Measurements from ENCODE around the gene PHF21A. TPM values are rescaled to one million over a fixed set of nuclear protein-coding genes. Genes with fewer than 3 reads are reported as not detected.

The PHF21A gene
- total RNA-seq = 25.6 TPM

DNA sequence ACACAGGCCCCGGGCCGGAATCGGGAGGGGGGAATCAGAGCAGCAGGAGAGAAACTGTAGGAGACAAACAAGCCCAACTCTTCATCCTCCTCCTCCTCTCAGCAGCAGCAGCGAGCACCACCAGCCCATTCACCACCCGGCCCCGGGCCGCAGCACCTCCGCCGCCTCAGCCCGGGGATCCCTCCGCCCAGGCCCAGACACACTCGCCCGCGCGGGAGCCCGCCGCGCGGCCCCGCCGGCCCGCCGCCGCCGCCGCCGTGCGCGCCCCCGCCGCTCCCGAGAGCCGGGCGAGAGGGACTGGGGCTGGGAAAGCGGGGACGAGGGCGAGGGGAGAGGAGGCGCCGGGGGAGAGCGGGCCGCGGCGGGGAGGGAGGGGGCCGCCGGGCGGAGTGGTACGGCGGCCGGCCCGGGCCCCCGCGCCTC is at the start of gene PHF21A:
Gene PHF21A (minus strand): TSS at position 154 of the 423 bp plus-strand sequence. CDS start 37,235 bp downstream, outside the sequence.

DNA sequence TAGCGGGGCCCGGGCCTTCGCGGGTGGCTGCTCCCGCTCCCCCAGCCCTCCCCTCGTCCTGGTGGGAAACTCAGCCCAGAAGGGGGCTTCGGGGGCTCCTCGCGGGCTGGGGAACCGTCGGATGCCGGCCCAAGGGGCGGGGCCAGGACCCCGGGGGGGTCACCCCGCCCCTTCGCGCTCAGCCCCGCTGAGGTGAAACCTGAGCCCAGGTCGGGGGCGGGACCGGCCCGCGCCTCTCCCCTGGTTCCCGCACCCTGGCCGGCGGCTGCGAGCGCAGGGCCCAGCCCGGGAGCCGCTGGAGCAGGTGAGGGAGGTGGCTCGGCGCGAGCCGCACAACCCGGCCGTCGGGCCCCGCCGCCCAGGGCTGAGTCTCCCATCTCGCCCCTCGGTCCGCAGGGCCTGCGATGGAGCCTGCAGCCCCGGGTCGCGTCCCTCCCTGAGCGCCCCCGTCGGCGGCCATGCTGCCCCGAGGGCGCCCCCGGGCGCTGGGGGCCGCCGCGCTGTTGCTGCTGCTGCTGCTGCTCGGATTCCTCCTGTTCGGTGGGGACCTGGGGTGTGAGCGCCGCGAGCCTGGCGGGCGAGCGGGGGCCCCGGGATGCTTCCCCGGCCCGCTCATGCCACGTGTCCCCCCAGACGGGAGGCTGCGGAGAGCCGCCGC is 198.7 kb downstream of the PHF21A start, which contains the start of gene LARGE2:
Gene LARGE2 (plus strand): TSS at position 232 of the 658 bp plus-strand sequence. CDS start 227 bp downstream, at position 459.

GRCh38 chr11:45917623-45918330 is 203.5 kb downstream of the PHF21A start, which contains the start of gene PEX16:
TSS of gene PEX16 (minus strand) at chr11:45917877. CDS start at chr11:45917811, 66 bp downstream.

DNA sequence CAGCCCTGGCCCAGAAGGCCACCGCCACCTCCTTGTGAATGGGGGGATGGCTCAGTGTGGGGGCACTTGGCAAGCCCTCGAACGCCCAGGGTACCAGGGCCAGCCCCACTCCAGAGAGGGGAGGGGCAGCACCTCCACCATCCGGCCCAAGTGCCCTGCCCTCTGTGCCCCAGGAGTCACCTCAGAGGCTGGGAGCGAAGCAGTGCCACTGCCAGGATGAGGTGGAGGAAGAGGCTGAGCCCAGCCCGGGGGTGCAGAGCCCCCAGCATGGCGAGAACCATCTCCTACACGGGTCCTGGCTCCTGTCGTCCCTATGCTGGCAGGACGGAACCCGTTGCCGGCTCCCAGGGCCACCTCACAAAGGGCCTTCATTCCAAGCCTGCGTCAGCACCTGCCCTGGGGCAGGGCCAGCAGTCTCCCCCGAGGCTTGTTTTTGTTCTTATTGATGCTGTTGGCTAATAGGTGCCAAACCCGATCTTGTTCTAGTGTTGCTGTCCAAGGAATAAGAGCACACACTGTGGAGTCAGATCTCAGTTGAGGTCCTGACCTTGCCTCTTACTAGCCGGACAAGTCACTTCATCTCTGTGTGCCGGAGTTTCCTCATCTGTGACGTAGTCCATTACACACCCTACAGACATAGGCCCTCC is 214.2 kb downstream of the PHF21A start, which contains the start of gene FREY1:
Gene FREY1 (minus strand): TSS at position 307 of the 647 bp plus-strand sequence. CDS start 26 bp downstream, at position 281.

DNA sequence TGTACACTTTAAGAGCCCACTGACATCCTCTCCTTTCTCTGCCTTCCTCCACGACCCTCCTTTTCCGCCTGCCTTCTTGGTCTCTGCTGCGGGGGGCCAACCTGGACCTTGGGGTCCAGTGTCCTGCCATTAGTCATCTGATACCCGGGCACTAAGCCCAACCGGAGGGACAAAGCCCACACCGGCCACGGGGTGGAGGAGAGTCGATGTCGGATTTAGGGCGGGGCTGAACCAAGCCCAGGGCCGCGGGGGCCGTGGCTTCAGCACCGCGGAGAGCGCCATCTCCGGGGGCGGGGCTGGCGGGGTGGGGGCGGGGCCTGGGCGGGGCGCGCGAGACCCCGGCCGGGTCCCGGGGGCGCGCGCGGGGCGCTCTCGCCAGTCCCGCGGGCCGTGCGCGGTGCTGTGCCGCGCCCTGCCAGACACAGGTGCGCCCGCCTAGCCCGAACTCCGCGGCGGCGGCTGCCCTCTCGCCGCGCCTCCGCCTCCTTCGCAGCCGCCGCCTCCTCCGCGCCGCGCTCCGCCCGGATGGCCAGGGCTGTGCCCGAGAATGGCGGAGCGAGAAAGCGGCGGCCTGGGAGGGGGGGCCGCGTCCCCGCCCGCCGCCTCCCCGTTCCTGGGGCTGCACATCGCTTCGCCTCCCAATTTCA is 235.9 kb downstream of the PHF21A start, which contains the start of gene MAPK8IP1:
Gene MAPK8IP1 (plus strand): TSS at position 378 of the 647 bp plus-strand sequence. CDS start 170 bp downstream, at position 548.

Other genes starting within 250 kb of the PHF21A start
- 11.3 TPM for gene MAPK8IP1, start 235.8 kb downstream of the PHF21A start, total RNA-seq
- gene FREY1, start 214.2 kb downstream of the PHF21A start, total RNA-seq = 0.64 TPM
- 14.8 TPM for gene PEX16, start 203.6 kb downstream of the PHF21A start, total RNA-seq
- gene LARGE2, start 198.8 kb downstream of the PHF21A start, total RNA-seq = 14.3 TPM
- gene CREB3L1, start 156.2 kb upstream of the PHF21A start, total RNA-seq = 11.7 TPM
- gene DGKZ, start 226.0 kb upstream of the PHF21A start, total RNA-seq = 58.2 TPM